ENCODE measurements around the gene ZNF700. TPM values are rescaled to one million over a fixed set of nuclear protein-coding genes. Genes with fewer than 3 reads are reported as not detected.
A peak's percentile ranks its signal among the peaks of the same experiment; 100 is the strongest.

ZNF700 gene
- total and polyA plus RNA-seq, 9 of the 15 experiments (the other 6 are each of a cell fraction or from before 2014, with no cell fraction given): 10.3 to 24.7 (median 14.1) TPM

GRCh38 chr19:11921852-11922495 is 2.9 kb upstream of the ZNF700 start (continued):
- TF ChIP-seq JUND (IDR thresholded peaks at IDR 0.05; ENCODE audit: borderline replicate concordance, low read depth, low read length): no peak
- peak; percentile 56; the same call in 1 of the 3 replicates for TF ChIP-seq JUND (tag; IDR thresholded peaks at IDR 0.05; ENCODE audit: borderline replicate concordance, low read depth, low read length)
- TF ChIP-seq ZNF655 (CRISPR knock-in tag; IDR thresholded peaks at IDR 0.05): no peak
- no peak for TF ChIP-seq SLC30A9 (CRISPR knock-in tag; IDR thresholded peaks at IDR 0.05)
- no peak for TF ChIP-seq ELK1 (CRISPR knock-in tag; IDR thresholded peaks at IDR 0.05)
- TF ChIP-seq MITF (IDR thresholded peaks at IDR 0.05): no peak
- TF ChIP-seq FOXP4 (CRISPR knock-in tag; IDR thresholded peaks at IDR 0.05; ENCODE audit: borderline replicate concordance): no peak
- no peak for TF ChIP-seq FOXP1 (CRISPR knock-in tag; IDR thresholded peaks at IDR 0.05)
- peak; percentile 84 for TF ChIP-seq NFIC (IDR thresholded peaks at IDR 0.05)
- TF ChIP-seq HDAC2 (IDR thresholded peaks at IDR 0.05): 0 out of 2 replicates have a peak, but pooled peaks have one; percentile 23
- TF ChIP-seq L3MBTL2 (IDR thresholded peaks at IDR 0.05): no peak
- no peak for TF ChIP-seq SMAD3 (CRISPR knock-in tag; conservative IDR thresholded peaks at IDR 0.05)
- no peak for TF ChIP-seq CHAMP1 (IDR thresholded peaks at IDR 0.05)
- TF ChIP-seq PREB (CRISPR knock-in tag; IDR thresholded peaks at IDR 0.05): no peak
- peak; percentile 58; the same call in 1 of the 2 replicates for TF ChIP-seq ADNP (tag; IDR thresholded peaks at IDR 0.05)
